ENCODE measurements around the gene ARHGDIA.
"Not testable (repeated sequence)": the region's sequence is repeated elsewhere in the genome, so short reads cannot be mapped to it uniquely, and the experiment has no call there.

GRCh38 chr17:81918333-81918669 lies 47.2 kb upstream of the ARHGDIA start:
- not testable (repeated sequence) for TF ChIP-seq CTCF (IDR thresholded peaks at IDR 0.05; ENCODE audit: insufficient read depth, low read length); GABPA (IDR thresholded peaks at IDR 0.05; ENCODE audit: low read depth); REST (IDR thresholded peaks at IDR 0.05; ENCODE audit: insufficient replicate concordance, low read depth); POLR2AphosphoS5 (IDR thresholded peaks at IDR 0.05; ENCODE audit: low read depth); SPI1 (IDR thresholded peaks at IDR 0.05; ENCODE audit: borderline replicate concordance, low read depth)

Measured in HL-60 (cell line).